HTR-8/SVneo (cell line): ENCODE measurements around the gene EIF3I.

ENCODE experiments used
- DNase-seq: peaks from one replicate; pipeline ENCODE4 v3.0.0; 2011; ENCODE audit warnings: low spot score, mixed read lengths; ENCODE audit not compliant: insufficient read length
- FAIRE-seq: peaks from 2 replicates; lab custom pipeline; 2011; peaks lifted over from hg19 to GRCh38; lab: Jason Lieb, UNC

EIF3I gene

GRCh38 chr1:32228771-32229170 lies 6.6 kb downstream of the EIF3I start:
- no peak for FAIRE-seq
- no peak for DNase-seq

GRCh38 chr1:32231843-32232432 lies 9.7 kb downstream of the EIF3I start:
- FAIRE-seq (no peak), DNase-seq (no peak)

DNA sequence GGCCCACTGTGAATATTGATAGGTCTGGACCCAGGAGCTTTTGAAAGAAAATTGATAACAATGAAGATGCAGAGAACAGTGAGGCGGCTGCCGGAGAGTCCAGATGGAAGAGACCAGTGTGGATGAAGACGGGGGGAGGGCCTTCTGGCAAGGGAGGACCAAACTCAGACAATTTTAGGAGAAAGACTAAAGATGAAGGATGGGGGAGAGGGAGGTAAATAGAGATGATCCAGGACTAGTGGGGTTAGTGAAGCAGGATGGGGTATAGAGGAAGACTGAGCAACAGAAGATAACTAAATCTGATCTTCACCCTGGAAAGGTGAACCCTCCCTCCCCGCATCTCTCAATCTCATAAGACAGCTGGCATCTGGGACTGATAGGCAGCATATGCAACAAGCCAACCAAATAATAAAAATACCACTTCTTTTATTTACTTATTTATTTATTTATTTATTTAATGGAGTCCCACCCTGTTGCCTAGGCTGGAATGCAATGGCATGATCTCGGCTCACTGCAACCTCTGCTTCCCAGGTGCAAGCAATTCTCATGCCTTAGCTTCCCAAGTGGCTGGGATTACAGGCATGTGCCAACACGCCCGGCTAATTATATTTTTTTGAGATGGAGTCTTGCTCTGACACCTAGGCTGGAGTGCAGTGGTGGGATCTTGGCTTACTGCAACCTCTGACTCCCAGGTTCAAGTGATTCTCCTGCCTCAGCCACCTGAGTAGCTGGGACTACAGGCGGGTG lies 10.5 kb downstream of the EIF3I start:
- FAIRE-seq (no peak), DNase-seq (no peak)

DNA sequence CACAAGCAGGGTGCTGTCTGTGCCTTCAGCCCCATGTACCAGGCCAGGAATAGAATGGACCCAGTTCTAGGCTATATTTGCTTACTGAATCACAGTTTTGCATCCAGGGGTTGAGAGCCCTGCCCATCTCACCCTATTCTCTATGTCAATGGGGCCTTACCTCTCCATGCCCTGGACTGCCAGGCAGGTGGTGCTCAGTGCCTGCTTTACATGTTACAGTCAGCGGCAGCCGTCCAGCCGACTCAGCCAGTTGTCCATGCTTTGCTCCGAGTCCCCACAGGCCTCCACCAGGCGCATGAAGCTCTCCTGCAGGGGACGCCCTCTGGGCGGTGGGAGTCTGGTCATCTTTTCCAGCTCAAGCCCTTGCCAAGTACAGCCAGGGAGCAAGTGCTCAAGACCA lies 12.6 kb downstream of the EIF3I start:
- DNase-seq: no peak
- no peak for FAIRE-seq

- DNase-seq: no peak
- FAIRE-seq: no peak
Measured at GRCh38 chr1:32239337-32239736, 17.1 kb downstream of the EIF3I start.

DNA sequence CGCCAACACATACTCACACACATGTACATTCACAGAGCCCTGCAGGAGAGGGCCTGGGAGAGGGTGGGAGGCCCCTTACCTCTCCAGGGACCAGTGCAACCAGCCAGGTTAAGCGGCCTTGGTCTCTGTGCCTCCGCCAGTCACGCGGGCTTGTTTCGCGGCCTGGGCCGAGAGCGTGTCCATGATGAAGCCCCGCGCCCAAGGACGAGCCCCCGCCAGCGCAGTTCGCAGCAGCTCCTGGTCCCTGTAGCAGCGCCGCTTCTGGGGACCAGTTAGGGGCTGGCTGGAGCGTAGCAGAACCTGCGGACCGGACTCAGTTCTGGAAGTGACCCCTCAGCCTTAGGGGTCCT lies 17.6 kb downstream of the EIF3I start:
- DNase-seq (no peak), FAIRE-seq (no peak)

DNA sequence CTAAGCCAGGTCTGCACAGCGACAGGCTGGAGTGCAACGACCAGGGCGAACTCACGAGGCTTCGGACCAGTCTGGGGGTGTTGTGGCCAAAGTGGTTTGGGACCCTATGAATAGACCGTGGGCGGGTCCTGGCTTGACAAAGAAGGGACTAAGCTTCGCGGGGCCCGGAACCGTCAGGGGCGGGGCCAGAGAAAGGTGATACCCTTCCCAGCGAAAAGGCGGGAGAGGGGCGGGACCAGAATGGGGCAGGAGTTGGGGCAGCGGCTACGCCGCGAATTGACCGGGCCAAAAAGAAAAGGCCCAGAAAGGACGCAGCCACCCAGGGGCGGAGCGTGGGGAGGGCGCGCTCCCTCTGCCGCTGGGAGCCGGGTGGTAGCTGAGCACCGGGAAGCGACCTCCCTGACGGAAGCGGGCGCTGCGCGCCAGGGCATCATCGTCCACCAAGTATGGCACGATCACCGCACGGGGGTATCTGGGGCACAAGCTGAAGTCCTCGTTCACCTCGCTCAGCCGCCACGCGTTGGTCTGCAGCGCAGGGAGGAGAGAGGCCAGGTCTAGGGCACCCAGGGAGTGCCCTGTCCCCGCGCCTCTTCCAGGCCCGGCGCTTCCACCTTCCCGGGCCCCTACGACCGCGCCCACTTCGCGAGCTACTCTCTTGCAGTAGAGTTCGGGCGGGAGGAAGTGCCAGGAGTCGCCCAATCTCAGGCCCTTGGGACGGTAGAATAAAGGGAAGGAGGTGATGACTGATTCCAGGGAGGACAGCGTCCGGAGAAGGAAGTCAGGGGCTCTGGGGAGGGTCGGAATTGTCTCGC lies 18.1 kb downstream of the EIF3I start:
- DNase-seq: no peak
- FAIRE-seq: no peak

DNA sequence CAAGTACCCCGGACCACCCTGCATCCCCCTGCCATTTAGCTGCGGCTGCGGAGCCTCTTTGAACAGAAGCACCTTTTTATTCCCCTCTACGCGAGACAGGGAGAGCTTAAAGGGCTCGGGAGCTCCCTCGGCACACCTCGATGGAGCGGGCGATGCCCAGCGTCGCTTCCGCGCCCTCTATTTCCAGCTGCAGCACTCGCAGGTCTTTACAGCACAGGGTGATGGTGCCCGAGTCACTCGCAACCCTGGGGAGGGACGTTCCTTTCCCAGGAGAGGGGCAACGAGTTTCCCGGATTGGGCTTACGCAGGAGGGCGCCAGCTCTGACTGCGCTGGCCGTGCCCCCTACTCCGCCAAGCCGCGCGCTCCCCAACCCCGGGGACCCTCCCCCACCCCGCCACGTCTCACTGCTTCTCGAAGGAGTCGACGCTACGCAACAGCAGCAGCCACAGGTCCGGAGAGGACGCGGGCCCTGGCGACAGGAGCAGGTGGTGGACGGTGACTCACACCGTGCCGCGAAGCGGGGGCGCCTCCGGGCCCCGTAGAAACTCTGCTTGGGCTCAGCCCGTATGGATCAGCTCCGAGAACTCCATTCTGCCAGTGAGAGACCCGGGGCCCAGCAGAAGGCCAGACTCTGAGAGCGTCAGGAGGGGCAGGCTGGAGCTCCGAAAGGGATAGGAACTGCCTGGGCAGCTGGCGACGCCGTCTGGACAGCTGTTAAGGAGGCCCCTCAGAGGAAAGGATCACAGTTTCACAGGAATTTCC lies 19.0 kb downstream of the EIF3I start:
- FAIRE-seq (no peak), DNase-seq (no peak)

GRCh38 chr1:32242341-32242851 lies 20.2 kb downstream of the EIF3I start:
- no peak for FAIRE-seq

GRCh38 chr1:32246888-32247273 lies 24.7 kb downstream of the EIF3I start, which contains the start of gene FAM167B:
Gene FAM167B (plus strand): TSS chr1:32247222. CDS start chr1:32247422, 200 bp downstream.
- FAIRE-seq (no peak), DNase-seq (peak; percentile 53)

More at GRCh38 chr1:32242341-32242851, 20.2 kb downstream of the EIF3I start:
- DNase-seq: no peak

GRCh38 chr1:32247452-32247851 lies 25.2 kb downstream of the EIF3I start:
- FAIRE-seq (no peak), DNase-seq (no peak)

GRCh38 chr1:32247983-32248889 lies 26.0 kb downstream of the EIF3I start:
- FAIRE-seq (no peak), DNase-seq (peak; percentile 59)

GRCh38 chr1:32249831-32250525 lies 27.8 kb downstream of the EIF3I start:
- DNase-seq (peak; percentile 42), FAIRE-seq (no peak)

GRCh38 chr1:32250893-32251716 lies 28.9 kb downstream of the EIF3I start, which contains the start of gene LCK:
Gene LCK (plus strand): TSS chr1:32251265. CDS start chr1:32274330, 23,065 bp downstream.
- DNase-seq (no peak), FAIRE-seq (no peak)

DNA sequence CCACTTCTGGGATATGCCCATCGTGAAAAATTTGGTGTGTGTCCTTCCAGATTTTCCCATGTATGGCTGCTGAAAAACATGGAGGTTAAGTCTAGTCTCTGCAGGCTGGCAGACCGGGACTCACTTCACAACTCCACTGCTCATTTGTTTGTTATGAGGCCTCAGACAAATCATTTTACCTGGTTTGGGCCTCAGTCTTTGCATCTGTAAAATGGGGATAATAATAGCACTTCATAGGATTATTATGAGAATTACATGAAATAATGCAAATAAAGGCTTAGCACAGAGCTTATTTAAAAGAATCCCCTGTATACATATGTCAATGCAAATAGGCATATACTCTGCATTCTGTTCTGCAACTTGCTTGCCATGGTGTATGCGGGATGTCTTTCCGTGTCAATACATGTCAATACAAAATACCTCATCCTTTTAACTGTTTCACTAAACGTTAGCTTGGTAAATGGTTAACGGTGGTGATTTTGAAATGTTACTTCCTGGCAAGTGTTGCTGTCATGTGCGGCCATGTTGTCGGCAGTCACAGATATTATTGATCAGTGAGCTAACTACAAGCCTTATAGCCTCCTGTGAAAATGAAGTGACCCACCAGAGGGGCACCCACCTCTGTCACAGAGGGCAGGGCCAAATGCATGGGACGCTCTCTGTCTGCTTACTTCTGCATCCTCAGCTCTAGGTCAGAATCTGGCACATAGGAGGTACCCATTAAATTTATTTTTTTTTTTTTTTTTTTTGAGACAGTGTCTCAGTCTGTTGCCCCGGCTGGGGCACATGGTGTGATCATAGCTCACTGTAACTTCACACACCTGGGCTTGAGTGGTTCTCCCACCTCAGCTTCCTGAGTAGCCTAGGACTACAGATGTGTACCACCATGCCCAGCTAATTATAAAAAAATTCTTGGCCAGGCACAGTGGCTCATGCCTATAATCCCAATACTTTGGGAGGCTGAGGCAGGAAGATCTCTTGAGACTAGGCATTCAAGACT lies 33.2 kb downstream of the EIF3I start:
- FAIRE-seq: no peak
- DNase-seq: no peak

DNA sequence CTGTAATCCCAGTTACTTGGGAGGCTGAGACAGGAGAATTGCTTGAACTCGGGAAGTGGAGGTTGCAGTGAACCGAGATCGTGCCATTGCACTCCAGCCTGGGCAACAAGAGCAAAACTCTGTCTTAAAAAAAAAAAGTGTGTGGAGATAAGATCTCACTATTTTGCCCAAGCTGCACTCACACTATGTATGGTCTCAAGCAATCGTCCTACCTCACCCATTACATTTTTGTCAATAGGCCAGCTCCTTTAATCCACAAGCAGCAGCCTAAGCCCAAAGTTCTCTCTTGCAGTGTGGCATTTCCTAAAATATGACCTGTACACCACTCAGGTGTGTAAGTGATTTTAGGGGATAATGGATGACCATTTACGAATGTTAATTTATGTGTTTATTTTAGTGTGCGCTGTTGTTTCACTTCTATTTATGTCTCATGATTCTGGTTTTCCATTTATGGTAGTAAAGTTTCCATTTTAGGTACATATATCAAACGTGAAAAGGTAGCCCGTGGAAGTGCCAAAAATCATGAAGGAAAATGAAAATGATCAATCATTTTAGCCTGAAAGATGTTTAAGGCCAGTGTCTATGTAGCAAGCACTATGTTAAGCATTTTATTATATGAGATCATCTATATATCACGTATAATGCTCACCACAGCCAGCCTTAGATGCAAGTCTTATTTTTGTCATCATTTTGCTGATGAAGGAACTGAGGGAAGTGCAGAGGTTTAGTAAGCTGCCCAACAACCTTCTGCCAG lies 34.4 kb downstream of the EIF3I start:
- no peak for DNase-seq
- no peak for FAIRE-seq
